ENCODE measurements around the gene PSMA1.

The PSMA1 gene

GRCh38 chr11:14566331-14567063 lies 46.3 kb upstream of the PSMA1 start:
- H3K36me3 ChIP-seq (ENCODE audit: low read length) = no peaks in the 10 kb centered on the region
- no peaks in the 10 kb centered on the region for H3K27me3 ChIP-seq (ENCODE audit: low read length)
- no peaks in the 10 kb centered on the region for H3F3A ChIP-seq (ENCODE audit: insufficient read depth)
- H3K9ac ChIP-seq (ENCODE audit: low read length) = no peak overlapping the region
- TF ChIP-seq EZH2phosphoT487 (conservative IDR thresholded peaks at IDR 0.05; ENCODE audit: low read length) (no peak), CTCF (IDR thresholded peaks at IDR 0.05; ENCODE audit: insufficient read depth, low read length, poor library complexity, severe bottlenecking) (no peak)
- H3K9me2 ChIP-seq (replicated peaks; ENCODE audit: insufficient read depth, low read length) = no peaks in the 10 kb centered on the region
- H3K9me3 ChIP-seq (ENCODE audit: insufficient read depth, low read length) = no peaks in the 10 kb centered on the region
- H3K79me2 ChIP-seq (ENCODE audit: insufficient read depth, low read length) = no peaks in the 10 kb centered on the region
- no peak overlapping the region for H2AFZ ChIP-seq (ENCODE audit: low read depth, low read length, severe bottlenecking)
- no peaks in the 10 kb centered on the region for H4K20me1 ChIP-seq (ENCODE audit: low read depth, low read length)
- H3K4me2 ChIP-seq (ENCODE audit: low read depth, low read length, poor library complexity, severe bottlenecking) = no peak overlapping the region
- H3K4me3 ChIP-seq (ENCODE audit: insufficient read depth, low read length, poor library complexity, severe bottlenecking) = no peak overlapping the region
- no peak overlapping the region for H3K27ac ChIP-seq (ENCODE audit: low read depth, low read length)

GRCh38 chr11:14565845-14566244 lies 45.7 kb upstream of the PSMA1 start:
- no peak for TF ChIP-seq CTCF (IDR thresholded peaks at IDR 0.05; ENCODE audit: insufficient read depth, low read length, poor library complexity, severe bottlenecking)
- no peak for TF ChIP-seq EZH2phosphoT487 (conservative IDR thresholded peaks at IDR 0.05; ENCODE audit: low read length)
- no peak overlapping the region for H3K27ac ChIP-seq (ENCODE audit: low read depth, low read length)
- no peaks in the 10 kb centered on the region for H3K27me3 ChIP-seq (ENCODE audit: low read length)
- no peaks in the 10 kb centered on the region for H3K9me3 ChIP-seq (ENCODE audit: insufficient read depth, low read length)
- no peaks in the 10 kb centered on the region for H3K79me2 ChIP-seq (ENCODE audit: insufficient read depth, low read length)
- H3K9me2 ChIP-seq (replicated peaks; ENCODE audit: insufficient read depth, low read length) = no peaks in the 10 kb centered on the region
- H3K9ac ChIP-seq (ENCODE audit: low read length) = no peak overlapping the region
- no peak overlapping the region for H3K4me3 ChIP-seq (ENCODE audit: insufficient read depth, low read length, poor library complexity, severe bottlenecking)
- no peak overlapping the region for H2AFZ ChIP-seq (ENCODE audit: low read depth, low read length, severe bottlenecking)
- H3F3A ChIP-seq (ENCODE audit: insufficient read depth) = no peaks in the 10 kb centered on the region
- H3K36me3 ChIP-seq (ENCODE audit: low read length) = no peaks in the 10 kb centered on the region
- H4K20me1 ChIP-seq (ENCODE audit: low read depth, low read length) = no peaks in the 10 kb centered on the region
- H3K4me2 ChIP-seq (ENCODE audit: low read depth, low read length, poor library complexity, severe bottlenecking) = no peak overlapping the region

GRCh38 chr11:14555818-14556217 lies 35.6 kb upstream of the PSMA1 start:
- no peak overlapping the region for H3K4me2 ChIP-seq (ENCODE audit: low read depth, low read length, poor library complexity, severe bottlenecking)
- no peaks in the 10 kb centered on the region for H3K27me3 ChIP-seq (ENCODE audit: low read length)
- no peak overlapping the region for H2AFZ ChIP-seq (ENCODE audit: low read depth, low read length, severe bottlenecking)
- H4K20me1 ChIP-seq (ENCODE audit: low read depth, low read length) = no peaks in the 10 kb centered on the region
- H3K9me3 ChIP-seq (ENCODE audit: insufficient read depth, low read length) = no peaks in the 10 kb centered on the region
- no peak overlapping the region for H3K9ac ChIP-seq (ENCODE audit: low read length)
- H3K4me3 ChIP-seq (ENCODE audit: insufficient read depth, low read length, poor library complexity, severe bottlenecking) = no peak overlapping the region
- H3K79me2 ChIP-seq (ENCODE audit: insufficient read depth, low read length) = no peaks in the 10 kb centered on the region
- no peak overlapping the region for H3K27ac ChIP-seq (ENCODE audit: low read depth, low read length)
- TF ChIP-seq EZH2phosphoT487 (conservative IDR thresholded peaks at IDR 0.05; ENCODE audit: low read length) (no peak), CTCF (IDR thresholded peaks at IDR 0.05; ENCODE audit: insufficient read depth, low read length, poor library complexity, severe bottlenecking) (no peak)
- no peaks in the 10 kb centered on the region for H3K9me2 ChIP-seq (replicated peaks; ENCODE audit: insufficient read depth, low read length)
- H3F3A ChIP-seq (ENCODE audit: insufficient read depth) = no peaks in the 10 kb centered on the region
- no peaks in the 10 kb centered on the region for H3K36me3 ChIP-seq (ENCODE audit: low read length)
